Left forelimb (tissue), 1 donor: ENCODE data around the gene TEX53.

Experiments
- DNase-seq: peaks from one replicate; pipeline ENCODE4 v3.0.0-alpha.2; 2018; ENCODE audit warnings: low spot score

Gene TEX53

DNA sequence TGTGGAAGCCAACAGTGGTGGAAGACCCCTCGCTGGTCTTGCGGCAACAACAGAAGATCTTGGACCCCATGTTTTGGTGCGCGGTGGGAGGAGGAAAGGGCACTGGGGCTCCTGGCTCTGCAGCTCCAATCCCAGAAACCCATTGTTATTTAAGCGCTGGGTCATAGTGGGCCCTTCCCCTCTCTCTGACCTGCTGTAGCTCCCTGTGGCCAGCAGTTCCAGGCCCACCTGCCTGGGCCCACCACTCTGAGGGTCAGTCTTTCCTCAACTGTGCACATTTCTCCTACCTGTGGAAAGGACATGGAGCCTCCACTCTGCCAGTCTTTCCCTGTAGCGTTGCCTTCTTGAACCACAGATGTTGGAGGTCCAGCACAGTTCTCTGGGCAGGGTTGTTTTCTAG is at the start of gene TEX53:
Gene TEX53 (minus strand): TSS at position 101 of the 400 bp plus-strand sequence. CDS start 31 bp downstream, at position 70.
- DNase-seq: no peak

DNA sequence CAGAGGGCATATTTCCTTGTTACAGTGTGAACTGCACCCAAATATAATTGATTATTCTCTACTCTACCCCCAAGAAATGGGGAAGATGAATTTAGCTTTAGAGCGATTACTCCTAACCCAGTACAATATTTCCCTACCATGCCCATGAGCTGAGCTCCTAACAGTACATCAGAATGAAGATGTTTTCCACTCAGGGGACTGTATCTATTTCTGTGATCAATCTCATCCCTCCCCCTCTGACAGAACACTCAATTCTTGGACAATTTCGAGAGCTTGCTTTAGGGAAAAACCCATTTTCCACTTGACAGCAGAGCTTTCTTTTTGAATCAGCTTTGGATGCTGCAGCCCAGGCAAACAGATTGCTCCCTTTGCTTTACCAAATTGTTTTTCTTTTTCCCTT is 49.1 kb upstream of the TEX53 start:
- DNase-seq: no peak

GRCh38 chr9:114701988-114702387 is 44.4 kb upstream of the TEX53 start:
- DNase-seq: no peak

DNA sequence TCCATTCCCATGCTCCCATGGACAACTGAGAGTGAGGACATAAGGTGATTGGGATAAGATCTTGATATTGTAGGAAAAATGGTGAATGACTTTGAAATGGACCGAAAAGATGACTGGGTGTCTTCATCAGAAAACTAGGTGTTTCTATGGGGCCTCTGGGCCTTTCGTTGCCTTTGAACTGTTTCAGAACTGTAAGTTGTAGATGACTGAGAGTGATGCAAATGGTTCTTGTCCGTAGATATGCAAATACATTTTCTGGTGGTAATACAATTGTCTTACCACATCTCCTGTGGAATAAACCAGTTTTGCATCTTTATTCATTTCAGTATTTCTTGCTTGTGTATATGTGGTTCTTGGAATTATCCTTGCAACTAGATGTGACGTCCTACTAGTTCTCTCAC is 40.3 kb upstream of the TEX53 start:
- no peak for DNase-seq

DNA sequence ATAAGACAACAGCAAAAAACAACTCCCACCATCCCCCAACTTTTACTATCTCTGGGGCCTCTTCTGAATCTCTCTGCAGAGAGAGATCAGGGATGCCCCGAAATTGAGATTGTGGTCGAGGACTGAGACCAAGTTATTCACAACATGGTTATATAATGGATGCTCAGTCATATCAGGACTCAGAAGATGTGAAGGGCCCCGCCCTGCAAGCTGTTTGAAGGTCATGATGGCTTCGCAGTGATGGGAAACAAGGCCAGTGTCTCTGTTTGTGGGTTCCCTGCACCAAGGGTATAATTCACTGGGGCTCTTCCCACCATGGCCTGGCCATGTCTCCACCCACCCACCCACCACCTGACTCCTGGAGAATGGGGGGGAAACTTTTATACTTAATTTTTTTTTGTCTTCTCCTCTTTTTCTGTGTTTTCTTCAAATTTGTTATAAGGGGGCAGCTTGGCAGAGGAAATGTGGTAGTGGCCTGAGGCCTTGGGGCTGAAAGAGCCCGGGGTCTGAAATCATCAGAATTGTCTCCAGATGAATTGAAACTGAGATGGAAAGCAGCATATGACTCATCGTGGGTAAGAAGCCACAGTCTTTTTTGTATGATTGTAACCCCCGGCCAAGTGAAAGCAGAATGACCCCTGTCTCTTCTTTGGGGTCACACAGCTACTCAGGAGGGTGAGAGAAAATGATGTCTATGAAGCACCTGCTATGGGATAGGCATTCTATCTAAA is 39.4 kb upstream of the TEX53 start:
- DNase-seq: no peak

GRCh38 chr9:114695948-114696347 is 38.3 kb upstream of the TEX53 start:
- no peak for DNase-seq

DNA sequence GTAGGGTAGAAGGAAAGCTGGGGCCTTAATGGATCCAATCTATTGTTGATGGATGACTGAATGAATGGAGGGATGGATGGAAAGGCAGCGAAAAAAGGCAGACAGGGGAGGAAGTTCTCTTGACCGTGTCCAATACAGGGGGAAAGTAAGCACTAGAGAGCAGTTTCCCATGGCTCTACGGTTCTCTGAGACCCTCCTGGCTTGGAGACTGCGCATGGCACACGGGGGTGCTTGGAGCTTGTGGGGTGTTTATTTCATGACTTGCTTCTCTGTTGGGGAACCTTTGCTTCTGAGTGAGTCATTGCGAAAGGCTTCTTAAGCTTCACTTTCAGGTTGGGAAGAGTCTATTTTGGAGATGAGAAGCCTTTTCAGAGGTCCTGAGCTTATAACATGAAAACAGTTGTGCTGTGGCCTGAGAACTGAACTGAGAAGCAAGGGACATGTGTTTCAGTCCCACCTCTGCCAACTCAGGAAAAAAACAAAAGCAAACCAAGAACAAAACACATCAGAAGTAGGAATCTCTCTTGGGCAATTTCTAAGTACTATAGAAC is 37.2 kb upstream of the TEX53 start:
- no peak for DNase-seq

GRCh38 chr9:114694146-114694545 is 36.5 kb upstream of the TEX53 start:
- no peak for DNase-seq

DNA sequence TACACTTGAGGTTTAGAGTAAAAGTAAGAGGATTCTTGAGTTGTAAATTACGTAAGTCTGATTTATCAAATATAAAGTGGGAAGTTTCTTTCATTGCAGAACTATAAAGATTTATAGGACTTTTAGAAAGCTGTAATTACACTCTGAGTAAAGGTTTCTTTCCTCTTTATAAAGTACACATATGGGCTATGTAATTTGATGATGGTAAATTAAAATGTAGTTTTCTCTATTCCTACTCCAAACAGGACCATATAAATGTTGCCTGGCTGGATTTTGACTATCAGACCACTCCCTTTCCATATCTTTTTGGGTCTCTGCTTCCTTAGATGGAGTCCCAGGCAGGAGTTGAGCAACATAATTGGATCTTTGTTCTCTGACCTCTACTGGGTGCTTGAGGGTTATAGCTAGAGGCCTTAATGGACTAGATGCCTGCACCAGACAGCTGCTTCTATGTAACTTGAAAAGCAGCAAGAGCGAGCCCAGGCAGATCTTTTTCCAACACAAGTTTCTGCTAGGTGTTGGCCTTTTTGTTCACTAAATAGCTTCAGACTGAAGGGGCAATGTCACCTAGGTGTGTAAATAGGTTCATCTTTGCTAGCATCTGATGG is 35.7 kb upstream of the TEX53 start:
- DNase-seq: no peak

DNA sequence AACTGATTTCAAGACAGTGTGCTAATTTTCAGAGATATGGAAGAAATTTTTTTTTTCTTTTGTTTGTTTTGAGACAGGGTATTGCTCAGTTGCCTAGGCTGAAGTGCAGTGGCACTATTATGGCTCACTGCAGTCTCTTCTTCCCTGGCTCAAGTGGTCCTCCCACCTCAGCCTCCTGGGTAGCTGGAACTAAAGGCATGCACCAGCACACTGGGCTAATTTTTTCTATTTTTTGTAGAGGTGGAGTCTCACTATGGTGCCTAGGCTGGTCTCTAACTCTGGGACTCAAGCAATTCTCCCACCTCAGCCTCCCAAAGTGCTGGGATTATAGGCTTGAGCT is 34.3 kb upstream of the TEX53 start:
- DNase-seq: no peak

GRCh38 chr9:114691046-114691955 is 33.7 kb upstream of the TEX53 start:
- no peak for DNase-seq

DNA sequence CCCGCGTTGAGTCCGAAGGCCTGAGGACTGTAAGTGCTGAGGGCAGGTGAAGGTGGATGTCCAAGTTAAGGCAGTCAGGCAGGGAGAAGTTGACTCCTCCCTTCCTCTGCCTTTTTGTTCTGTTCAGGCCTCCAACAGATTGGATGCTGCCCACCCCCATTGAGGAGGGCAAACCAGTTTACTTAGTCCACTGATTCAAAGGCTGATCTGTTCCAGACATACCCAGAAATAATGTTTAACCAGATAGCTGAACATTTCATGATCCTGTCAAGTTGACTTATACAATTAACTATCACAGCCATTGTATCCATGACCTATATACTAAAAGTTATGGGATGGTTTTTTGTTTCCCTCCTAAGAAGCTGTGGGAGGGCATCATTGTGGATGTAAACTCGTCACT is 32.7 kb upstream of the TEX53 start:
- DNase-seq: no peak

DNA sequence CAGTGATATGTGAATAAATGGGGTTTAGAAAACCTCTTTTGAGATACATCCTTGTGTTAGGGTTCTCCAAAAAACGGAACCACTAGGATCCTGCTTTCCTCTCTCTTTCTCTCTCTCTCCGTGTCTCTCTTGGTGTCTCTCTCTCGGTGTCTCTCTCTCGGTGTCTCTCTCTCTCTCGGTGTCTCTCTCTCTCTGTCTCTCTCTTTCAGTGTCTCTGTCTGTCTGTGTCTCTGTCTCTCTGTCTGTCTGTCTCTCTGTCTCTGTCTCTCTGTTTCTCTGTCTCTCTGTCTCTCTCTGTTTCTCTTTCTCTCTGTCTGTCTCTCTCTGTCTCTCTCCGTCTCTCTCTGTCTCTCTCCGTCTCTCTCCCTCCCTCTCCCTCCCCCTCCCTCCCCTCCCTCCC is 32.2 kb upstream of the TEX53 start:
- DNase-seq: no peak

GRCh38 chr9:114688909-114689610 is 31.5 kb upstream of the TEX53 start:
- DNase-seq: no peak

GRCh38 chr9:114688379-114688778 is 30.8 kb upstream of the TEX53 start:
- no peak for DNase-seq

- DNase-seq: no peak
Observed at GRCh38 chr9:114687034-114687433, 29.4 kb upstream of the TEX53 start.

- no peak for DNase-seq
Observed at GRCh38 chr9:114685951-114686350, 28.3 kb upstream of the TEX53 start.

- DNase-seq: no peak
Observed at GRCh38 chr9:114684036-114684435, 26.4 kb upstream of the TEX53 start.

GRCh38 chr9:114682846-114683245 is 25.2 kb upstream of the TEX53 start:
- DNase-seq: no peak

GRCh38 chr9:114681594-114682332 is 24.2 kb upstream of the TEX53 start, which contains the start of gene TEX48:
TEX48 (minus strand) TSS chr9:114682192; CDS start chr9:114671723, 10,469 bp downstream.
- DNase-seq: no peak
